Brain microvascular endothelial cell (primary cell): Measurements from ENCODE around the gene ARHGAP24.

ENCODE experiments used
- DNase-seq: peaks from one replicate; pipeline ENCODE4 v3.0.0-alpha.2; 2020
- H3K27ac ChIP-seq: fragments of 250-450 bp; sonication (Bioruptor Pico); 2 replicates; pipeline ENCODE4 v1.5.1; 2020; ENCODE audit warnings: mild to moderate bottlenecking, moderate library complexity
- H3K27me3 ChIP-seq: fragments of 250-450 bp; sonication (Bioruptor Pico); replicated peaks from 2 replicates; pipeline ENCODE4 v1.5.1; 2020; ENCODE audit warnings: mild to moderate bottlenecking
- H3K36me3 ChIP-seq: fragments of 250-450 bp; sonication (Bioruptor Pico); replicated peaks from 2 replicates; pipeline ENCODE4 v1.5.1; 2020; ENCODE audit warnings: mild to moderate bottlenecking
- H3K4me3 ChIP-seq: 2 replicates; pipeline ENCODE4 v1.5.1; 2011; ENCODE audit warnings: low read depth, mild to moderate bottlenecking, control low read depth, low read length, moderate library complexity
- CTCF ChIP-seq: IDR thresholded peaks from 2 replicates; pipeline ENCODE4 v1.5.1; 2011; ENCODE audit warnings: low read depth, mild to moderate bottlenecking, moderate library complexity, low read length, control low read depth, inconsistent platforms; ENCODE audit errors: missing control alignments
- in situ Hi-C: cut with HindIII; loops from 2 replicates; pipeline ENCODE4 v1.10.0; 2017; ENCODE audit warnings: low sequenced_read_pairs, low pct_ligation_motif_present

ARHGAP24 gene

GRCh38 chr4:85929961-85930665, 455.2 kb downstream of the ARHGAP24 start:
- Histone ChIP-seq H3K4me3 (no peak overlapping the region), H3K27ac (no peak overlapping the region), H3K27me3 (no peaks in the 10 kb centered on the region), H3K36me3 (no peaks in the 10 kb centered on the region)
- DNase-seq, result no peak
- in situ Hi-C loops, result no loop called here
- TF ChIP-seq CTCF, result no peak

GRCh38 chr4:85932500-85933290, 457.7 kb downstream of the ARHGAP24 start:
- no peaks in the 10 kb centered on the region for H3K36me3 ChIP-seq
- H3K4me3 ChIP-seq, result no peak overlapping the region
- no peaks in the 10 kb centered on the region for H3K27me3 ChIP-seq
- in situ Hi-C loops, result no loop called here
- no peak for DNase-seq
- TF ChIP-seq CTCF, result no peak
- no peak overlapping the region for H3K27ac ChIP-seq

GRCh38 chr4:85933291-85933640, 458.3 kb downstream of the ARHGAP24 start:
- in situ Hi-C loops, result no loop called here
- DNase-seq, result no peak
- Histone ChIP-seq H3K27me3 (no peaks in the 10 kb centered on the region), H3K36me3 (no peaks in the 10 kb centered on the region), H3K4me3 (no peak overlapping the region), H3K27ac (no peak overlapping the region)
- TF ChIP-seq CTCF, result no peak

GRCh38 chr4:85937507-85937906, 462.6 kb downstream of the ARHGAP24 start:
- TF ChIP-seq CTCF, result no peak
- Histone ChIP-seq H3K36me3 (no peaks in the 10 kb centered on the region), H3K4me3 (no peak overlapping the region), H3K27ac (no peak overlapping the region), H3K27me3 (no peaks in the 10 kb centered on the region)
- in situ Hi-C loops, result no loop called here
- DNase-seq, result no peak

GRCh38 chr4:85938062-85938461, 463.1 kb downstream of the ARHGAP24 start:
- H3K27ac ChIP-seq, result no peak overlapping the region
- H3K4me3 ChIP-seq, result no peak overlapping the region
- H3K36me3 ChIP-seq, result no peaks in the 10 kb centered on the region
- DNase-seq, result no peak
- in situ Hi-C loops, result no loop called here
- no peak for TF ChIP-seq CTCF
- H3K27me3 ChIP-seq, result no peaks in the 10 kb centered on the region

- no peak overlapping the region for H3K4me3 ChIP-seq
- TF ChIP-seq CTCF, result no peak
- H3K27me3 ChIP-seq, result no peaks in the 10 kb centered on the region
- in situ Hi-C loops, result no loop called here
- no peak for DNase-seq
- H3K36me3 ChIP-seq, result no peaks in the 10 kb centered on the region
- H3K27ac ChIP-seq, result no peak overlapping the region
These were observed 464.0 kb downstream of the ARHGAP24 start for GRCh38 chr4:85938902-85939301.
